Tibial artery (tissue), 4 donors: ENCODE results near the gene HOXB1.

Experiments
- DNase-seq, 2 donors: peaks; one replicate each; pipeline ENCODE4 v3.0.0-alpha.2; 2019
- H3K27ac ChIP-seq, 2 donors: fragments of 200-600 bp; sonication (generic) in 1 of 2; 1 replicate in 1 of 2; 2 replicates in 1 of 2; pipeline ENCODE4 v1.5.1; 2018 to 2019; ENCODE audit warnings: mild to moderate bottlenecking in 1 of 2
- H3K27me3 ChIP-seq, 2 donors: fragments of 200-600 bp; sonication (generic) in 1 of 2; one replicate each; pipeline versions ENCODE4 v1.5.1 to v1.6.0; 2016 to 2019
- H3K36me3 ChIP-seq, 3 donors: fragments of 200-600 bp; sonication (generic) in 2 of 3; one replicate each; pipeline ENCODE4 v1.5.1; 2016 to 2019; ENCODE audit warnings: mild to moderate bottlenecking in 2 of 3
- H3K4me1 ChIP-seq, 4 donors: fragments of 200-600 bp; sonication (generic) in 2 of 4; 1 replicate in 3 of 4; 2 replicates in 1 of 4; pipeline ENCODE4 v1.5.1; 2016 to 2019
- H3K4me3 ChIP-seq, 2 donors: fragments of 200-600 bp; sonication (generic) in 1 of 2; 1 replicate in 1 of 2; 2 replicates in 1 of 2; pipeline ENCODE4 v1.5.1; 2018 to 2019; ENCODE audit warnings: mild to moderate bottlenecking in 2 of 2
- H3K9me3 ChIP-seq, 3 donors: fragments of 200-600 bp; sonication (generic) in 1 of 3; one replicate each; pipeline ENCODE4 v1.5.1; 2016 to 2019
- CTCF ChIP-seq, 2 experiments: fragments of 200-600 bp in 1 of 2; fragments of 450-650 bp in 1 of 2; IDR thresholded peaks; one replicate each; pipeline ENCODE4 v1.5.1; 2017 to 2019; ENCODE audit warnings: antibody characterized with exemption in 2 of 2, mild to moderate bottlenecking in 1 of 2, moderate library complexity in 1 of 2
- intact Hi-C: fragments of 100-400 bp; cut with DNase I; formaldehyde crosslinking; loops from one replicate; pipeline ENCODE4 v1.15.0; 2023; ENCODE audit warnings: low total_unique reads

HOXB1 gene

GRCh38 chr17:48568499-48569239, 37.9 kb upstream of the HOXB1 start:
- Histone ChIP-seq H3K4me1 (peaks cover 0 to 27% (median 16%) of the 10 kb centered on the region in 4 donors), H3K4me3 (no peak overlapping the region), H3K27me3 (peaks cover 0 to 11% of the 10 kb centered on the region in 2 donors), H3K36me3 (no peaks in the 10 kb centered on the region), H3K27ac (no peak overlapping the region), H3K9me3 (no peaks in the 10 kb centered on the region)
- intact Hi-C loops, result no loop called here
- no peak for TF ChIP-seq CTCF (IDR thresholded peaks at IDR 0.05)
- DNase-seq, result no peak

- intact Hi-C loops, result no loop called here
- Histone ChIP-seq H3K27ac (no peak overlapping the region), H3K4me3 (no peak overlapping the region), H3K36me3 (no peaks in the 10 kb centered on the region), H3K9me3 (no peaks in the 10 kb centered on the region), H3K27me3 (peaks cover 0 to 11% of the 10 kb centered on the region in 2 donors), H3K4me1 (peaks cover 0 to 31% (median 16%) of the 10 kb centered on the region in 4 donors)
- TF ChIP-seq CTCF (IDR thresholded peaks at IDR 0.05), result no peak
- DNase-seq, result no peak
These were observed 37.0 kb upstream of the HOXB1 start for GRCh38 chr17:48567646-48568354.

- no peaks in the 10 kb centered on the region for H3K36me3 ChIP-seq
- peaks cover 0 to 11% of the 10 kb centered on the region in 2 donors for H3K27me3 ChIP-seq
- H3K27ac ChIP-seq, result no peak overlapping the region
- DNase-seq, result no peak
- no peak for TF ChIP-seq CTCF (IDR thresholded peaks at IDR 0.05)
- H3K9me3 ChIP-seq, result no peaks in the 10 kb centered on the region
- H3K4me3 ChIP-seq, result no peak overlapping the region
- peaks cover 0 to 31% (median 16%) of the 10 kb centered on the region in 4 donors for H3K4me1 ChIP-seq
- intact Hi-C loops, result no loop called here
These were observed 36.4 kb upstream of the HOXB1 start for GRCh38 chr17:48567209-48567608.

GRCh38 chr17:48566717-48567116, 35.9 kb upstream of the HOXB1 start:
- Histone ChIP-seq H3K9me3 (no peaks in the 10 kb centered on the region), H3K27ac (no peak overlapping the region), H3K36me3 (no peaks in the 10 kb centered on the region), H3K4me3 (no peak overlapping the region), H3K4me1 (peaks cover 0 to 31% (median 16%) of the 10 kb centered on the region in 4 donors), H3K27me3 (peaks cover 0 to 11% of the 10 kb centered on the region in 2 donors)
- TF ChIP-seq CTCF (IDR thresholded peaks at IDR 0.05), result no peak
- no peak for DNase-seq
- intact Hi-C loops, result no loop called here

DNA sequence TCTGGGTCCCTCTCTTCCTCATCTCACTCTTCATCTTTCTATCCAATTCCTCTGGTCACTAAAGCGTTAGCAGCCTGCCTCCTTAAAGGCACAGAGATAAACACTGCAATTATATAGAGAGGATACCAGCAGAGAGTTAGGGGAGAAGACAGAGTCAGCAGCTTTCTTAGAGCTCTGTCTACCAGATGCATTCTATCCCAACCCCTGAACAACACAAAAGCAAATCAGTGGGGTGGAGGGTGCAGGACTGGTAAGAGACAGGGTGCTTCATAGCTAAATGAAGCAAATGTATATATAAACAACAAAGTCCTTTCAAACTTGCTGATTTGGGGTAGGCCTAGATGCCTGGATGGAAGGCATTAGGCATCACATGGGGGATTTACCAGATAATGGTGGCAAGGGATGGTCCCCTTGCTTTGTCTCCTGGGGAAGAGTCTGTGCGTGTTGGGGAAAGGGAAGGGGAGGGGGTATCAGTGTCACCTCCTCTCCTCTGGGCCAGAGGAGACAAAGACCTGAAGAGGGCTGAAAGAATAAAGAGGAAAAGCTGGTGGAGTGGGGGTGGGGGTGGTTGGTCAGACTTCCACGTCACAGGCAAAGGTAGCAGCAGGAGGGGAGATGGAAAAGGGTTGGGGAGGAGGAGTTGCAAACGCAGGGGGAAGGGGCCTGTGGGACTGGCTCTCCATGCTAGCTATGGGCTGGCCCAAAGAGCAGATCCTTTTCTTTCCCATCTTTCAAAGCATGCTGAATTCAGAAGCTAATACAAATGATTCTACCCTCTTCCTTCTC, 35.3 kb upstream of the HOXB1 start:
- Histone ChIP-seq H3K36me3 (no peaks in the 10 kb centered on the region), H3K4me1 (peaks cover 0 to 25% (median 16%) of the 10 kb centered on the region in 4 donors), H3K9me3 (no peaks in the 10 kb centered on the region), H3K4me3 (no peak overlapping the region), H3K27me3 (peaks cover 0 to 11% of the 10 kb centered on the region in 2 donors), H3K27ac (no peak overlapping the region)
- TF ChIP-seq CTCF (IDR thresholded peaks at IDR 0.05), result no peak
- DNase-seq, result no peak
- intact Hi-C loops, result no loop called here
